ENCODE measurements around the gene FIBCD1.
A peak's percentile ranks its signal among the peaks of the same experiment; 100 is the strongest.

The FIBCD1 gene

GRCh38 chr9:130894546-130894945 is 44.5 kb downstream of the FIBCD1 start:
- no peaks in the 10 kb centered on the region for H3K27me3 ChIP-seq (ENCODE audit: insufficient read depth, poor library complexity, severe bottlenecking)
- TF ChIP-seq GABPA (IDR thresholded peaks at IDR 0.05; ENCODE audit: low read depth) (no peak), POLR2AphosphoS5 (IDR thresholded peaks at IDR 0.05; ENCODE audit: low read depth) (no peak), CTCF (IDR thresholded peaks at IDR 0.05; ENCODE audit: insufficient read depth, low read length) (no peak), SPI1 (IDR thresholded peaks at IDR 0.05; ENCODE audit: borderline replicate concordance, low read depth) (no peak)
- TF ChIP-seq, protein P1, sequence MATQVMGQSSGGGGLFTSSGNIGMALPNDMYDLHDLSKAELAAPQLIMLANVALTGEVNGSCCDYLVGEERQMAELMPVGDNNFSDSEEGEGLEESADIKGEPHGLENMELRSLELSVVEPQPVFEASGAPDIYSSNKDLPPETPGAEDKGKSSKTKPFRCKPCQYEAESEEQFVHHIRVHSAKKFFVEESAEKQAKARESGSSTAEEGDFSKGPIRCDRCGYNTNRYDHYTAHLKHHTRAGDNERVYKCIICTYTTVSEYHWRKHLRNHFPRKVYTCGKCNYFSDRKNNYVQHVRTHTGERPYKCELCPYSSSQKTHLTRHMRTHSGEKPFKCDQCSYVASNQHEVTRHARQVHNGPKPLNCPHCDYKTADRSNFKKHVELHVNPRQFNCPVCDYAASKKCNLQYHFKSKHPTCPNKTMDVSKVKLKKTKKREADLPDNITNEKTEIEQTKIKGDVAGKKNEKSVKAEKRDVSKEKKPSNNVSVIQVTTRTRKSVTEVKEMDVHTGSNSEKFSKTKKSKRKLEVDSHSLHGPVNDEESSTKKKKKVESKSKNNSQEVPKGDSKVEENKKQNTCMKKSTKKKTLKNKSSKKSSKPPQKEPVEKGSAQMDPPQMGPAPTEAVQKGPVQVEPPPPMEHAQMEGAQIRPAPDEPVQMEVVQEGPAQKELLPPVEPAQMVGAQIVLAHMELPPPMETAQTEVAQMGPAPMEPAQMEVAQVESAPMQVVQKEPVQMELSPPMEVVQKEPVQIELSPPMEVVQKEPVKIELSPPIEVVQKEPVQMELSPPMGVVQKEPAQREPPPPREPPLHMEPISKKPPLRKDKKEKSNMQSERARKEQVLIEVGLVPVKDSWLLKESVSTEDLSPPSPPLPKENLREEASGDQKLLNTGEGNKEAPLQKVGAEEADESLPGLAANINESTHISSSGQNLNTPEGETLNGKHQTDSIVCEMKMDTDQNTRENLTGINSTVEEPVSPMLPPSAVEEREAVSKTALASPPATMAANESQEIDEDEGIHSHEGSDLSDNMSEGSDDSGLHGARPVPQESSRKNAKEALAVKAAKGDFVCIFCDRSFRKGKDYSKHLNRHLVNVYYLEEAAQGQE (IDR thresholded peaks at IDR 0.05; ENCODE audit: insufficient replicate concordance, low read depth) = no peak
- H3K27ac ChIP-seq (replicated peaks) = no peak overlapping the region
- no peak overlapping the region for H3K4me3 ChIP-seq (replicated peaks; ENCODE audit: insufficient read depth, low read length)
- no peak for DNase-seq (ENCODE audit: low read depth in 1 of 2, low spot score in 1 of 2)

GRCh38 chr9:130893341-130894101 is 45.5 kb downstream of the FIBCD1 start:
- no peaks in the 10 kb centered on the region for H3K27me3 ChIP-seq (ENCODE audit: insufficient read depth, poor library complexity, severe bottlenecking)
- H3K4me3 ChIP-seq (replicated peaks; ENCODE audit: insufficient read depth, low read length) = peak overlapping the region; percentile 33
- TF ChIP-seq, protein P1 (IDR thresholded peaks at IDR 0.05; ENCODE audit: insufficient replicate concordance, low read depth) = no peak
- peak; percentile 57 for TF ChIP-seq SPI1 (IDR thresholded peaks at IDR 0.05; ENCODE audit: borderline replicate concordance, low read depth)
- TF ChIP-seq GABPA (IDR thresholded peaks at IDR 0.05; ENCODE audit: low read depth) = peak; percentile 65
- TF ChIP-seq POLR2AphosphoS5 (IDR thresholded peaks at IDR 0.05; ENCODE audit: low read depth) = peak; percentile 93
- TF ChIP-seq CTCF (IDR thresholded peaks at IDR 0.05; ENCODE audit: insufficient read depth, low read length) = peak; percentile 63
- H3K27ac ChIP-seq (replicated peaks) = peak overlapping the region; percentile 91
- peak; percentile 86 to 93 for DNase-seq (ENCODE audit: low read depth in 1 of 2, low spot score in 1 of 2)

- Histone ChIP-seq H3K27ac (replicated peaks) (peak overlapping the region; percentile 91), H3K27me3 (ENCODE audit: insufficient read depth, poor library complexity, severe bottlenecking) (no peaks in the 10 kb centered on the region), H3K4me3 (replicated peaks; ENCODE audit: insufficient read depth, low read length) (peak overlapping the region; percentile 33)
- DNase-seq (ENCODE audit: low read depth in 1 of 2, low spot score in 1 of 2) = peak; percentile 25 to 71
- TF ChIP-seq SPI1 (IDR thresholded peaks at IDR 0.05; ENCODE audit: borderline replicate concordance, low read depth) (no peak), POLR2AphosphoS5 (IDR thresholded peaks at IDR 0.05; ENCODE audit: low read depth) (no peak), CTCF (IDR thresholded peaks at IDR 0.05; ENCODE audit: insufficient read depth, low read length) (no peak), GABPA (IDR thresholded peaks at IDR 0.05; ENCODE audit: low read depth) (no peak)
- TF ChIP-seq, protein P1 (IDR thresholded peaks at IDR 0.05; ENCODE audit: insufficient replicate concordance, low read depth) = no peak
Measured at GRCh38 chr9:130892477-130893304, 46.4 kb downstream of the FIBCD1 start.
